ENCODE measurements around the gene PPTC7. TPM values are rescaled to one million over a fixed set of nuclear protein-coding genes. Genes with fewer than 3 reads are reported as not detected.

PPTC7 gene
- total and polyA plus RNA-seq, 2 of the 8 experiments (the other 6 are each of a cell fraction or from before 2014, with no cell fraction given) = 8.1 to 15.9 TPM

DNA sequence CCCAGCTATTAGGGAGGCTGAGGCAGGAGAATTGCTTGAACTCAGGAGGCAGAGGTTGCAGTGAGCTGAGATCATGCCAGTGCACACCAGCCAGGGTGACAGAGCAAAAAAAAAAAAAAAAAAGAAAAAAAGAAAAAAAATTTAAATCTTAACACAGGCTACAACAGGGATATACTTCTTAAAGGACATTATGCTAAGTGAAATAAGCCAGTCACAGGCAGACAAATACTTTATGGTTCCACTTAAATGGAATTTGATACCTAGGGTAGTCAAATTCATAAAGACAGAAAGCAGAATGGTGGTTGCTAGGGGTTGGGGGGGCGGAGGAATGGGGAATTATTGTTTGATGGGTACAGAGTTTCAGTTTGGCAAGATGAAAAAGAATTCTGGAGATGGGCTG is 14.8 kb upstream of the PPTC7 start:
- Histone ChIP-seq H3K18ac (ENCODE audit: extremely low read depth, low read length) (no peak overlapping the region), H4K20me1 (replicated peaks in 1 of 2; ENCODE audit: control insufficient read depth in 1 of 2, insufficient read depth in 2 of 2, low read length in 2 of 2) (no peaks in the 10 kb centered on the region), H3K79me1 (ENCODE audit: low read depth, low read length) (no peaks in the 10 kb centered on the region), H3K14ac (ENCODE audit: insufficient read length) (no peak overlapping the region), H3K9ac (replicated peaks in 1 of 4; ENCODE audit: extremely low read depth in 1 of 4, low read depth in 3 of 4, low read length in 3 of 4) (no peak overlapping the region), H3K4me1 (replicated peaks in 1 of 4; ENCODE audit: control insufficient read depth in 3 of 4, insufficient read depth in 4 of 4, low read length in 3 of 4) (no peaks in the 10 kb centered on the region), H2BK5ac (ENCODE audit: low read depth, low read length) (no peak overlapping the region), H3K27ac (ENCODE audit: low read depth, low read length) (no peak overlapping the region), H3K27me3 (replicated peaks in 1 of 4; ENCODE audit: control insufficient read depth in 3 of 4, extremely low read depth in 1 of 4, insufficient read depth in 3 of 4, low read length in 3 of 4) (no peaks in the 10 kb centered on the region), H3K9me3 (ENCODE audit: insufficient read depth in 2 of 2, low read depth in 1 of 2, low read length in 1 of 2) (no peaks in the 10 kb centered on the region), H3K4ac (replicated peaks; ENCODE audit: insufficient read length, low read depth, low read length) (no peak overlapping the region), H4K8ac (ENCODE audit: extremely low read depth, insufficient read depth, low read length) (no peak overlapping the region), H2BK15ac (ENCODE audit: low read length) (no peak overlapping the region), H2BK120ac (replicated peaks; ENCODE audit: low read depth, low read length) (no peak overlapping the region), H4K5ac (ENCODE audit: insufficient read length, low read depth, low read length) (no peak overlapping the region), H2BK20ac (ENCODE audit: low read length) (no peak overlapping the region), H2BK12ac (ENCODE audit: low read depth, low read length) (no peak overlapping the region), H2AFZ (ENCODE audit: low read length) (no peak overlapping the region), H3K23me2 (ENCODE audit: low read depth, low read length) (no peaks in the 10 kb centered on the region; the same call in 1 of the 2 replicates), H3K56ac (replicated peaks; ENCODE audit: insufficient read length, low read depth, low read length) (no peak overlapping the region), H3K79me2 (ENCODE audit: control insufficient read depth in 1 of 2, insufficient read depth in 2 of 2, low read length in 2 of 2) (no peaks in the 10 kb centered on the region), H3K4me3 (ENCODE audit: extremely low read depth in 1 of 4, insufficient read depth in 2 of 4, low read depth in 3 of 4, low read length in 4 of 4) (no peak overlapping the region), H3K36me3 (ENCODE audit: control insufficient read depth in 2 of 4, insufficient read depth in 4 of 4, low read length in 3 of 4) (no peaks in the 10 kb centered on the region), H3K4me2 (ENCODE audit: insufficient read depth in 1 of 2, low read depth in 2 of 2, low read length in 2 of 2) (no peak overlapping the region), H3K23ac (ENCODE audit: insufficient read length) (no peak overlapping the region), H4K91ac (replicated peaks; ENCODE audit: insufficient read length, low read length) (no peak overlapping the region), H2AK5ac (ENCODE audit: low read depth, low read length) (no peak overlapping the region)
- no peak for FAIRE-seq
- no peak for DNase-seq (ENCODE audit: low read depth in 1 of 2, low spot score in 2 of 2)
- WGBS, 2 experiments (ENCODE audit: extremely low coverage in 1 of 2, insufficient coverage in 1 of 2, insufficient read length in 1 of 2, insufficient replicate concordance in 2 of 2, low coverage in 1 of 2, low lambda C conversion rate in 2 of 2, missing lambda C conversion rate in 1 of 2) = 75% methylated on average over 1 of the region's 1 CpG; no CpG with 5 or more reads in 1 of the 2 experiments
- CTCF ChIA-PET (ENCODE audit: partially characterized antibody) = interaction anchor here (0.6 to 14.6 kb wide), 6 partner anchors 8 to 214 kb away, joined by 3 to 190 read pairs (median 36); partner anchors contain the start of gene ARPC3
- POLR2A ChIA-PET (ENCODE audit: partially characterized antibody) = interaction anchor here (1.2 kb wide), 1 partner anchor 129 kb away, joined by 3 read pairs; the partner anchor contains the start of gene FAM216A
- TF ChIP-seq TAF7 (optimal IDR thresholded peaks at IDR 0.05; ENCODE audit: borderline replicate concordance, low read depth, low read length) (no peak), POU5F1 (IDR thresholded peaks at IDR 0.05; ENCODE audit: low read depth, low read length) (no peak), SAP30 (IDR thresholded peaks at IDR 0.05; ENCODE audit: insufficient read depth, insufficient replicate concordance, low read length) (no peak), SRF (IDR thresholded peaks at IDR 0.05; ENCODE audit: low read depth, low read length) (no peak), GABPA (IDR thresholded peaks at IDR 0.05; ENCODE audit: borderline replicate concordance, insufficient read depth, low read length) (no peak), EZH2 (IDR thresholded peaks at IDR 0.05; ENCODE audit: low read depth, low read length, severe bottlenecking) (no peak), FOSL1 (IDR thresholded peaks at IDR 0.05; ENCODE audit: insufficient read depth, low read depth, low read length) (no peak), BACH1 (IDR thresholded peaks at IDR 0.05; ENCODE audit: low read length) (no peak)
- TF ChIP-seq, protein P1, sequence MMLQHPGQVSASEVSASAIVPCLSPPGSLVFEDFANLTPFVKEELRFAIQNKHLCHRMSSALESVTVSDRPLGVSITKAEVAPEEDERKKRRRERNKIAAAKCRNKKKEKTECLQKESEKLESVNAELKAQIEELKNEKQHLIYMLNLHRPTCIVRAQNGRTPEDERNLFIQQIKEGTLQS (IDR thresholded peaks at IDR 0.05; ENCODE audit: insufficient read depth, low read depth, low read length) = no peak
